Measurements from ENCODE around the gene SLFN11. TPM values are rescaled to one million over a fixed set of nuclear protein-coding genes. Genes with fewer than 3 reads are reported as not detected.

Gene SLFN11
- 35.1 and 51.2 TPM in 2 replicates for total RNA-seq

GRCh38 chr17:35373534-35373983, at the start of gene SLFN11:
Gene SLFN11, minus strand, starts transcription at chr17:35373621. Its CDS starts 9,814 bp downstream, at chr17:35363807.

Other genes starting within 250 kb of the SLFN11 start
- gene NLE1, start 231.3 kb downstream of the SLFN11 start, total RNA-seq: 17.8 and 20.5 TPM in 2 replicates
- gene UNC45B, start 225.8 kb downstream of the SLFN11 start, total RNA-seq: under 0.01 TPM in 1 of 2 replicates, not detected in the other
- not detected in 2 replicates for gene SLC35G3, start 179.2 kb downstream of the SLFN11 start, total RNA-seq
- 78.2 and 112 TPM in 2 replicates for gene SLFN5, start 130.5 kb downstream of the SLFN11 start, total RNA-seq
- gene SLFN12, start 58.9 kb upstream of the SLFN11 start, total RNA-seq: 16.7 and 32.0 TPM in 2 replicates
- gene SLFN13, start 75.1 kb upstream of the SLFN11 start, total RNA-seq: 1.3 and 2.1 TPM in 2 replicates
- under 0.01 and 0.16 TPM in 2 replicates for gene SLFN12L, start 164.1 kb upstream of the SLFN11 start, total RNA-seq
- not detected in 2 replicates for gene SLFN14, start 187.2 kb upstream of the SLFN11 start, total RNA-seq
- gene PEX12, start 204.9 kb upstream of the SLFN11 start, total RNA-seq: 3.7 and 4.1 TPM in 2 replicates
- gene AP2B1, start 213.7 kb upstream of the SLFN11 start, total RNA-seq: 56.2 and 82.9 TPM in 2 replicates